T-helper 1 cell treated with Interleukin-12 subunit alpha and Interleukin-12 subunit beta and Interleukin-4 antibody, amounts not matched to agents 30 ng/mL and 1 ng/mL, for 36 hours (primary cell): ENCODE measurements around the gene ZNF316. TPM values are rescaled to one million over a fixed set of nuclear protein-coding genes. Genes with fewer than 3 reads are reported as not detected.

Experiments
- intact Hi-C: fragments of 100-400 bp; cut with micrococcal nuclease; formaldehyde crosslinking; loops from one replicate; pipeline ENCODE4 v1.15.1; 2024
- total RNA-seq: library from RNA; stranded (reverse); gene quantifications from 2 replicates; pipeline ENCODE4 v1.2.3, GENCODE V29; 2022

ZNF316 gene
- 26.7 and 28.9 TPM in 2 replicates for total RNA-seq

DNA sequence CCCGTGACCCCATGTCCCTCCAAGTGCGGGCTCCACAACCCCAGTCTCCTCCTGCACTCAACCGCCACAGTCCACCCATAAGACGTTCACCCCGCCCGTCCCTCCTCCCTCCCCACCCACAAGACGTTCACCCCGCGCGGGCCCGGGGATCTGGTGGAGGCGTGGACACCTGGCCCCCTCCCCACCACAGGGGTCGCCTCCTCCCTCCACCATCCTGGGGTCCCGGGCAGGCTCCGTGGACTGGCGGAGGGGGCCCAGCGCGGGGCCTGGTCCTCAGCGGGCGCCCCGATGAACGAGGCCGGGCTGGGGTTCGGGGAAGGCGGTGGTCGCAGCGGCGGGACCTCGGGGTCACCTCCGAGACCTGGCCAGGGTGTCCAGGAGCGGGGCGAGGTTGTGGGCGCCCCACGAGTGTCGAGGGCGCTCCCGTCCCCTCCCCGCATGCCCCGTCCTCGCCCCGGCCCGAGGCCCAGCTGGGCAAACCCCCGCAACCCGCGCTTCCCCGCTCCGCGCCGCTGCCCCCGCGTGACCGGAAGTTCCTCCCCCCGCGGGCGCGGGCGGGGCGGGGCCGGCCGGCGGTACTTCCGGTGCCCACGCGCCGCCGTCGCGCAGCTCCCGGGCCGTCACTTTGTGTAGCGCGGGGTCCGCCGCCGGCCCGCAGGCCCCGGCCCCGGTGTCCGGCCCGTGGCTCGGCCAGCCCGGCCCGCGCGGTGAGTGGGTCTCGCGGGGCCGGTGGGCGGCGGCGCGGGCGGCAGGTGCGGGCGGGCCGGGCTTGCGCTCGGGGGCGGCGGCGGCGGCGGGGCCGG lies at the start of gene ZNF316:
TSS of gene ZNF316 (plus strand) at position 578 of the 803 bp plus-strand sequence. CDS start 5,092 bp downstream, outside the sequence.
- intact Hi-C loops, result loop anchor here (2.0 kb wide), 2 partner anchors 70 to 1004 kb away; partner anchors contain the start of genes UMAD1 and ZNF12

- intact Hi-C loops, result no loop called here
These were observed 48.6 kb upstream of the ZNF316 start for GRCh38 chr7:6588566-6588965.

DNA sequence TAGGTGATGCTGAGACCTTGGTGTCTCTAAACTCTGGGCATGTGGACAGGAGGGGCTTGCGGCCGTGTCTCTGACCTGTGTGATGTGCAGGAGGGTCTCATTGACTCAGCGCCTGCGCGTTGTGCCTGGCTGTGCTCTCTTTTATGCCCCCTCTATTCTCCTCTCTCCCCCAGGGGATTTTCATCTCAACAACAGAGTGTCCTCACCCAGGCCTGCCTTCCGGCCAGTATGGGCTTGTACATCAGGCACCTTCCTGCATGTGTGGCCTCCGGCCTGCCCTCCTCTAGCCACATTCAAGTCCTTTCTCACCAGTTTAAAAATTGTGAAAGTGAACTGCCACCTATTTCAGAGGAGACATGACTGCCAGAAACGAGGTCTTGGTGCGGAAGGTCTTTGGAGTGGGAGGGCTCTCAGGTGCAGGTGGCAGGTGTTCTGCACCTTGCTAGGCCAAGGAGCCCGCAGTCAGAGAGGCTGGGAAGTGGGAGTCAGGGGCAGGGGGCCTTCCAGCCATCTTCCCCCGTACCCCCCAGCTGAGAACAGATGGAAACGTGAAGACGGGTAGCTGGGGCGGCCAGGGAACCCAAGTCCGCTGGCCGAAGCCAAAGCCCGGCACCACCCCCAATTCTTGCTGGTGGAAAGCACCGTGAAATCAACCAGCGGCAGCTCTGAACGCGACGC lies 47.8 kb upstream of the ZNF316 start:
- intact Hi-C loops, result no loop called here

- intact Hi-C loops, result loop anchor here (1.0 kb wide), 6 partner anchors 13 to 1050 kb away; partner anchors contain the start of genes UMAD1 and ZDHHC4
These were observed 47.1 kb upstream of the ZNF316 start, which contains the start of gene INTS15 for GRCh38 chr7:6589829-6590644. Gene INTS15 (plus strand): TSS chr7:6590021. CDS start chr7:6590284, 263 bp downstream.

DNA sequence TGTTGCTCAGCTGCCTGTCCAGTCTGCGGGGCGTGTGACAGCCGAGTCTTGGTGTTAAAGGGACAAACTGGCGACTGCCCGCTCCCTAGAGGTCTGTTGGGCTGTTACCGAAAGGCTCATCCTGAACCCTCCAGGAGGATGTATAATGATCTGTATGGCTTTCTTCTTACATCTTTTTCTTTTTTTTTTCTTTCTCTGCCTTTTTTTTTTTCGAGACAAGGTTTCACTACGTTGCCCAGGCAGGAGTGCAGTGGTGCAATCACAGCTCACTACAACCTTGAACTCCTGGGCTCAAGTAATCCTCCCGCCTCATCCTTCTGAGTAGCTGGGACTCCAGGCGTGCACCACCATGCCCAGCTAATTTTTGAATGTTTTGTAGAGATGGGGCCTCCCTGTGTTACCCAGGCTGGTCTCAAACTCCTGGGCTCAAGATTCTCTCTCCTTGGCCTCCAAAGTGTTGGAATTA lies 46.4 kb upstream of the ZNF316 start:
- intact Hi-C loops, result loop anchor here (1.0 kb wide), 6 partner anchors 13 to 1050 kb away; partner anchors contain the start of genes UMAD1 and ZDHHC4

- intact Hi-C loops, result no loop called here
These were observed 37.0 kb upstream of the ZNF316 start for GRCh38 chr7:6600093-6600492.

GRCh38 chr7:6604458-6604857 lies 32.7 kb upstream of the ZNF316 start:
- intact Hi-C loops, result no loop called here

DNA sequence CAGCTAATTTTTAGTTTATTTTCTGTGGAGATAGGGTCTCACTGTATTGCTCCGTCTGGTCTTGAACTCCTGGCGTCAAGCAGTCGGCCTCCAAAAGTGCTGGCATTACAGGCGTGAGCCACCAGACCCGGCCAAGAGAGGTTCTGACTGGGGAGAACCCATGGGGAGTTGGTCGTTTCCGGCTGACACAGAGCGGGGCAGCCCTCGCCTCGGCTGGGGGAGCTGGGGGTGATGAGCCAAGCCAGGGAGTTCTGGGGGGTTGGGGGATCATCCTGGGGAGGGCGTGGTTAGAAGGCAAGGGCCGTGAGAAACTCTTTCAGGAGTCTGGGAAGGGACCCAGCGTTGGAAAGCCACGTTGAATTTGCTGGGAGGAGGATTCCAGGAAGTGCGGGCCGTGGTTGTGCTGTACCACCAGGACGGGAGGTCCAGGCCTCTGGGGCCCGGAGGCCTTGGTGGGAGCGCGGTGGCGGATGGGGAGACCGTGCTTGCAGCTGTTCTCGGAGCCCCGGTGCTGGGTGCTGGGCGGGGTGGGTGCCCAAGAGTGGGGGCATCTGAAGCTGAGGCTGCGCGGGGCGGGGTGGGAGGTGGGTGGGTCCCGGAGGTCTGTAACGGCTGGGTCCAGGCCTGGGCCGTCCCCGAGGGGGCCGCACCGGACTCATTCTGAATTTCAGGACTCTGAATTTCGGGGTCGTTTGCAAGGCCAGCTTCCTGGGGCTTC lies 30.1 kb upstream of the ZNF316 start:
- intact Hi-C loops, result no loop called here

DNA sequence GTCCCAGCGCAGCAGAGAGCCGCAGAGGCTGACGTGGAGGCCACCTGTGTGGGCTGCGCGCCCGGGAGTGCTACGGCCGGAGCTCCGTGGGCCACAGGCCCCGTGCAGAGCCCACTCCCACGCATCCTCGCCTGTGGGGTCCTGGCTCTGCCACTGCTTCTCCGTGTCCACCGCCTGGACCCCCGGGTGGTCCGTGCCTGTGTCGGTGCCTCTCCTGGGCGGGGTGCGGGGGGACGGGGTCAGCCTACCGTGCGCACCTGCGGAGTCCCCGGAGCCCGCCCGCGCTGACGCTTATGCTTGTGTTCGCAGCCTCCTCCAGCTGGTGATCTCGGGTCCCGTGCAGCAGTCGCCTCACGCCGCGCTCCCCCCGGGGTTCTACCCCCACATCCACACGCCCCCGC lies 29.5 kb upstream of the ZNF316 start:
- intact Hi-C loops, result no loop called here

DNA sequence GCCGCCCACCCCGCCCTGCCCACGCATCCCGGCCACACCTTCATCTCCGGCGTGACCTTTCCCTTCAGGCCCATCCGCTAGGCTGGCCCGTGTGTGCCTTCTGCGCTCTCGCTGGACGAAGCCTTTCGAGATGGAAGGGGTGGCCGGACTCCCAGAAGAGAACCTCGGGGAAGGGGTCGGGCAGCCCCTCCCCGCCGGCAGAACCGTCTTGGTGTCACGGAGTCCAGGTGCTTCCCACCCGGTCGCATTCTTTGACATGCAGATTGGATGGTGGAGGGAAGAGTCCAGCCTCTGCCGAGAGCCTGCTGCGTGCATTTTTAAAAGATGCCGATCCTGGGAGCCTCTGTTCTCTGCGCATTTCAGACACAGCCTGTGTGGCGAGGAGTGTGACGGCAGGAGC lies 29.0 kb upstream of the ZNF316 start:
- intact Hi-C loops, result no loop called here

DNA sequence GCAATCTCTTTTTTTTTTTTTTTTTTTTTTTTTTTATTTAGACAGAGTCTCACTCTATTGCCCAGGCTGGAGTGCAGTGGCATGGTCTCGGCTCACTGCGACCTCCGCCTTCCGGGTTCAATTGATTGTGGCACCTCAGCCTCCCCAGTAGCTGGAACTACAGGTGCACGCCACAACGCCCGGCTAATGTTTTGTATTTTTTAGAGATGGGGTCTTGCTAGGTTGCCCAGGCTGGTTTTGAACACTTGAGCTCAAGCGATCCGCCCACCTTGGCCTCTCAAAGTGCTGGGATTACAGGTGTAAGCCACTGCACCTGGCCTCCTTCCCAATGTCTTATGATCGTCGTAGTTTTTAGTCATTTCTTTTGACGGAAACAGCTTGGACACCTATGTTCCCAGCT lies 28.3 kb upstream of the ZNF316 start:
- intact Hi-C loops, result no loop called here

- intact Hi-C loops, result no loop called here
These were observed 24.3 kb upstream of the ZNF316 start for GRCh38 chr7:6612819-6613218.

- intact Hi-C loops, result no loop called here
These were observed 23.4 kb upstream of the ZNF316 start for GRCh38 chr7:6613706-6614105.

DNA sequence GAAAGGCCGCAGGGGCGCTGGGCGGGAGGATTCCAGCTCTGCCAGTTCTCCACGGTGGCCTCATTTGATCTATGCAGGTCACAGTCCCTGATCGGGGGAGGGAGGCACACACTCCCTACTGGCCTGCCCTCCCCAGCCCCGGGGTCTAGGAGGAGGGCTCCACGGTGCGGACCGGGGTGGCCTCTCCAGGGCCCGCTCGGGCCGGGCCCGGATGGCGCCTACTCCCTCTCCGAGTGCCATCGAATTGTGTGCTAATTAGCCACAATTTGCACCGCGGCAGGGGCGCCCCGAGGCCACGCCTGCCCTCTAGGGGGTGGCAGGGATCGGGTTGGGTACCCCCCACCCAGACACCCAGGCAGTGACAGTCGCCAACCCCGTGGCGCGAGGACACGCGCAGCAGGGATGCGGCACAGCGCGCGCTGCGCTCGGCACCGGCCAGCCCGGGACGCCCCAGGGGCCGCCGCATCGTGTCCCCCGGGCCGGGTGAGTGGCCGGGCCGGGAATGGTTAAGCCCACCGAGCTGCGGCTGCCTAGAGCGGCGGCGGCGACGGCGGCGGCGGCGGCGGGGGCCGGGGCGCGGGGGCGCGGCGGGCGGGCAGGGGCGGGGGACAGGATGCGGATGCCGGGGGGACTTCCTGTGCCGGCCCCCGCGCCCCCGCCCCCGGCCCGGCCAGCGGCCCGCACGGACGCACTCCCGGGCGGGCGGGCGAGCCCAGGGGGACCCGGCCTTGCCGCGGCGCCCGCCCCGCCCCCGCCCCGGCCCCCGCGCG lies 22.0 kb upstream of the ZNF316 start, which contains the start of gene ZNF853:
TSS of gene ZNF853 (plus strand) at position 658 of the 770 bp plus-strand sequence. CDS start 565 bp downstream, outside the sequence.
- intact Hi-C loops, result no loop called here

- intact Hi-C loops, result no loop called here
These were observed 21.2 kb upstream of the ZNF316 start for GRCh38 chr7:6615723-6616555.

GRCh38 chr7:6616854-6617643 lies 20.1 kb upstream of the ZNF316 start:
- intact Hi-C loops, result no loop called here

DNA sequence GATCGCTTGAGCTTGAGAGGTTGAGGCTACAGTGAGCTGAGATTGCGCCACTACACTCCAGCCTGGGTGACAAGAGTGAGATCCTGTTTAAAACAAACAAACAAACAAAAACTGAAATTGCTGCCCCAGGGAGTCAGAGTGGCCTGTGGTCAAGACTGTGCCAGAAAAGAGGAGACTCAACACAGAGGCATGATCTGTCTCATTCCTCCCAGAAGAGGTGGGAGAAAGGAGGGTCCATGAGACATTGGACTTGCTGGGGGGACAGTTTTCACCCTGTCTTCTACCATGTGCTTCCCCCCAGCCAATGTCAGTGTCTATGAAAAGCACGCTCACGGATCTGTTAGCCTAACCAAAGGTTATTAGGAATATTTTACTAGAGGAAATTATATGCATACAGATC lies 18.5 kb upstream of the ZNF316 start:
- intact Hi-C loops, result no loop called here

- intact Hi-C loops, result no loop called here
These were observed 17.2 kb upstream of the ZNF316 start for GRCh38 chr7:6619961-6620360.
